ENCODE data around the gene MINDY2. TPM values are rescaled to one million over a fixed set of nuclear protein-coding genes. Genes with fewer than 3 reads are reported as not detected.

The MINDY2 gene
- total and polyA plus RNA-seq, 7 donors, result 3.3 to 11.3 (median 6.0) TPM

DNA sequence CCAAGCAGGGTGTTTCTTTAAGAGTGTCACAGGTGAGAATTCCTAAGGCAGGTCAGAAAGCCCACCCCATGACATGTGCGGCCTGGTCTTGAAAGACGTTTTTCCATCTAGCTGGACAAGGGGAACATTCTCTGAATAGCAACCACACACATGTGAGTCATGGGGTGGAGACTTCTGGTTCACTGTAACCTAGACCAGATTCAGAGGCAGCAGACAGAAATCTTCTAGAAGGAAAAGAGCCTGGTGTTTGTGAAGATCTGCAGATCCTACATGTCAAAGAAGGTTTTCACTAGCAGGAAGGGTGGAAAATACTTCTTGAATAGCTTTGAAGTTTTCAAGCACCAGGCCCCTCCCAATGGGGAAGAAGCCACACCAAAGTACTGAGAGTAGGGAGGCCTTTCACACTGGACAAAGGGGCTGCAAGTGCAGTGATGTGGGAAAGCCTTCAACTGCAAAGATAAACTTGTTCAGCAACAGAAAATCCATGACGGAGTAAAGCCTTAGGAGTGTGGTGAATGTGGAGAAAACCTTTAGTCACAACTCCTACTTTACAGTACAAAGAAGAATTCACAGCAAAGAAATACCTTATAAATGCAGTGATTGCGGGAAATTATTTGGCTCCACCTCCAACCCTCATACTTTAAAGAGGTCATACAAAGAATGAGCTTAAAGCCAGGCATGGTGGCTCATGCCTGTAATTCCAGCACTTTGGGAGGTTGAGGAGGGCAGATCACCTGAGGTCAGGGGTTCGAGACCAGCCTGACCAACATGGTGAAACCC, 39.2 kb upstream of the MINDY2 start:
- WGBS, 3 donors, result 72 to 76% (median 73%) methylated on average over 5 of the region's 5 CpGs
- no peak overlapping the region for H3K4me3 ChIP-seq
- TF ChIP-seq, protein P1, sequence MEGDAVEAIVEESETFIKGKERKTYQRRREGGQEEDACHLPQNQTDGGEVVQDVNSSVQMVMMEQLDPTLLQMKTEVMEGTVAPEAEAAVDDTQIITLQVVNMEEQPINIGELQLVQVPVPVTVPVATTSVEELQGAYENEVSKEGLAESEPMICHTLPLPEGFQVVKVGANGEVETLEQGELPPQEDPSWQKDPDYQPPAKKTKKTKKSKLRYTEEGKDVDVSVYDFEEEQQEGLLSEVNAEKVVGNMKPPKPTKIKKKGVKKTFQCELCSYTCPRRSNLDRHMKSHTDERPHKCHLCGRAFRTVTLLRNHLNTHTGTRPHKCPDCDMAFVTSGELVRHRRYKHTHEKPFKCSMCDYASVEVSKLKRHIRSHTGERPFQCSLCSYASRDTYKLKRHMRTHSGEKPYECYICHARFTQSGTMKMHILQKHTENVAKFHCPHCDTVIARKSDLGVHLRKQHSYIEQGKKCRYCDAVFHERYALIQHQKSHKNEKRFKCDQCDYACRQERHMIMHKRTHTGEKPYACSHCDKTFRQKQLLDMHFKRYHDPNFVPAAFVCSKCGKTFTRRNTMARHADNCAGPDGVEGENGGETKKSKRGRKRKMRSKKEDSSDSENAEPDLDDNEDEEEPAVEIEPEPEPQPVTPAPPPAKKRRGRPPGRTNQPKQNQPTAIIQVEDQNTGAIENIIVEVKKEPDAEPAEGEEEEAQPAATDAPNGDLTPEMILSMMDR (IDR thresholded peaks at IDR 0.05), result no peak
- DNase-seq (no peak), ATAC-seq (peak; percentile 61 to 81 (median 80))
- no peaks in the 10 kb centered on the region for H3K9me3 ChIP-seq
- H3K27me3 ChIP-seq (ENCODE audit: insufficient read depth in 3 of 3, low read length in 2 of 3), result no peaks in the 10 kb centered on the region
- no peak overlapping the region for H3K27ac ChIP-seq
- peaks cover 37% of the 10 kb centered on the region for H3K4me1 ChIP-seq
- intact Hi-C loops (cut with DNase I), result no loop called here
- no peaks in the 10 kb centered on the region for H3K36me3 ChIP-seq (ENCODE audit: insufficient read depth in 1 of 2, low read depth in 1 of 2)

DNA sequence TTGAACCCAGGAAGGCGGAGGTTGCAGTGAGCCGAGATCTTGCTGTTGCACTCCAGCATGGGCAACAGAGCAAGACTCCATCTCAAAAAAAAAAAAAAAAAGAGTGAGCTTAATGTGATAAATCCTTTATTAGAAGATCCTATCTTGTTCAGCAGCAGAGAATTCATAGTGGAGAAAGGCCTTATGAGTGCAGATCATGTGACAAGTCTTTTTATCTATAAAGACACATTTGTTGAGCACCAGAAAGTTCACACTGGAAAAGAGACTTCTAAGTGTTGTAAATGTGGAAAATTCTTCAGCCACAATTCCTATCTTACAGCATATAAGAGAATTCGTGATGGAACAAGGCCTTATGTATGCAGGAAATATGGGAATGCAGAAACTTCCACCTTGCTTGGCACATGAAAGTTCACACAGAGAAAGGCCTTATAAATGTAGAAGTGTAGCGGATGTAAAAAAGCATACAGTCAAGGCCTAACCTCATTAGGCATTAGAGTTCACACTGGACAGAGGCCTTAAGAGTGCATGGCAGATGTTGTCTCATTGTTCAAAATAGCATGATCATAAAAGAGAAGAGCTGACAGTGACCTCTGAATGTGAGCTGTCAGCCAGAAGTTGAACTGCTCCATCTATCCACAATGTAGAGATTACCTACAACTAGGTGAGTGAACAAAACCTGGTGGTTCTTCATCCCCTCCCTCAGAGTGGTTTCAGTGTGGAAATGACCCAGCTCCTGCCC, 38.3 kb upstream of the MINDY2 start:
- intact Hi-C loops (cut with DNase I), result no loop called here
- ATAC-seq, result peak; percentile 44 to 86 (median 70)

DNA sequence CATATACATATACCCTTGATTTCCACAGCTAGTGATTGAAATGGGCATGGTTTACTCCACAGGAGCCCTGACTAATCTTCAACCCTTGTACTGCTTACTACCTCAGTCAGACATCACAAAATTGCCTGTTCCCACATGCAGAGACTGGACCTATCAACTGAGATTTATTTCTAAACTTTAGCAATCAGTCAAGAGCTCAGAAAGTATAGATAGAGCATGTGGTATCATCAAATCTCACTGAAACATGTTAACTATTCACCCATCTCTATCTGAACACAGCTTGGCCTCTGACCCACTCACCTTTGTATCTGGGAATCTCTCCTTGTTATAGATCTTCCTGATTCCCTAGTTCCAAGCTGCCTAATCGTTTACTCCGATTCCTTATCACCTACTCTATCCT, 36.2 kb upstream of the MINDY2 start:
- Histone ChIP-seq H3K4me1 (peaks cover 44% of the 10 kb centered on the region), H3K4me3 (no peak overlapping the region), H3K27ac (no peak overlapping the region), H3K27me3 (ENCODE audit: insufficient read depth in 3 of 3, low read length in 2 of 3) (no peaks in the 10 kb centered on the region), H3K36me3 (ENCODE audit: insufficient read depth in 1 of 2, low read depth in 1 of 2) (no peaks in the 10 kb centered on the region), H3K9me3 (no peaks in the 10 kb centered on the region)
- DNase-seq (no peak), ATAC-seq (no peak)
- WGBS, 3 donors, result 65 to 76% (median 73%) methylated on average over 2 of the region's 2 CpGs
- TF ChIP-seq, protein P1 (IDR thresholded peaks at IDR 0.05), result no peak
- intact Hi-C loops (cut with DNase I), result no loop called here

More for the DNA sequence above, 38.3 kb upstream of the MINDY2 start:
- TF ChIP-seq, protein P1 (IDR thresholded peaks at IDR 0.05), result no peak
- H3K4me3 ChIP-seq, result no peak overlapping the region
- WGBS, 3 donors, result 94 to 96% (median 95%) methylated on average over 4 of the region's 4 CpGs
- no peaks in the 10 kb centered on the region for H3K27me3 ChIP-seq (ENCODE audit: insufficient read depth in 3 of 3, low read length in 2 of 3)
- no peak overlapping the region for H3K27ac ChIP-seq
- no peaks in the 10 kb centered on the region for H3K36me3 ChIP-seq (ENCODE audit: insufficient read depth in 1 of 2, low read depth in 1 of 2)
- H3K4me1 ChIP-seq, result peaks cover 41% of the 10 kb centered on the region
- no peak for DNase-seq
- H3K9me3 ChIP-seq, result no peaks in the 10 kb centered on the region

DNA sequence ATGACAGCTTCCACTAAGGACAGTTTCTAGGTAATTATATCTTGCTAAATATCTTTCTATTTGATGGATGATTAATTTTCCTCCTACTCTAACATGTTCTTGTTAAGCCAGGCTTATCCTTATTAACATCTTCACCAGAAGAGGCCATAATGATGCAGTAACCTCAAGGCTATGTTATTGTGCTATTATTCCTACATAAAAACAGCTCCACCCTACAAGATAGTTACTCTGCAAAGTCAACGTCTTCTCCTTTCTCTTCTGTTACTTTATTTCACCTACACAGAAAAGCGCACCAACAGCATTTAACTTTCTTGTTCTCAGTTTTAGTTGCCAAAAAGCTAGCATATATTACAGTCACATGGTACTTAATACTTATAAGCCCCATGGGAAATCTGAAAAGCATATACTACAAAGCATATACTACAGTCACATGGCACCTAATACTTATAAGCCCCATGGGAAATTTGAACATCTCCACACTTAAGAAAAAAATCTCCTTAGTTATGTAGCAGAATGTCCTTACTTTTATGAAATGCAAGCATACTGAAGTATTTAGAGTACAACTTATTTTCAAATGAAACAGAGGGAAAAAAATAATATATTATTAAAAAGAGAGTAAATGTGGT, 35.0 kb upstream of the MINDY2 start:
- no peak overlapping the region for H3K27ac ChIP-seq
- ATAC-seq, result no peak
- intact Hi-C loops (cut with DNase I), result no loop called here

More for the DNA sequence above, 35.0 kb upstream of the MINDY2 start:
- TF ChIP-seq, protein P1 (IDR thresholded peaks at IDR 0.05), result no peak
- Histone ChIP-seq H3K36me3 (ENCODE audit: insufficient read depth in 1 of 2, low read depth in 1 of 2) (no peaks in the 10 kb centered on the region), H3K9me3 (no peaks in the 10 kb centered on the region), H3K4me1 (peaks cover 49% of the 10 kb centered on the region), H3K4me3 (no peak overlapping the region), H3K27me3 (ENCODE audit: insufficient read depth in 3 of 3, low read length in 2 of 3) (no peaks in the 10 kb centered on the region)
- WGBS, 3 donors, result 66 to 75% (median 69%) methylated on average over 2 of the region's 2 CpGs
- no peak for DNase-seq
